Measurements from ENCODE around the gene ITGB3BP.

DNA sequence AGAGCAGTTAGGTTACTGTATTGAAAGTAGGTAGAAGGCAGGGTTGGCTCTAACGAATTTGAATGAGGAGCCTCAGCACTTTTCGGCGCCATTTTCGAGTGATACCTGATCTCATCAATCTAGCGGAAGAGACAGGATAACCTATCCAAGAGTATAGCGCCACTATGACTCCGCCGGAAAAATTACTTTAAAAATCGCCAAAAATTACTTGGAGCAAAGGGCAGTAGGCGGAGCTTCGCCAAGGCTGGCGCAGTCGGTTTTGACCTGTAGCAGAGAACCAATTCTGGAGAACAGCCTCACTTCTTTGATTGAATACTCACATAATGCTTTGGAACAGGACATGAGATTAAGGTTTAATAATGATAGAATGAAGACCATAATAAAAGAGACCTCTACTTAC is 25.9 kb upstream of the ITGB3BP start:
- TF ChIP-seq, protein P1, sequence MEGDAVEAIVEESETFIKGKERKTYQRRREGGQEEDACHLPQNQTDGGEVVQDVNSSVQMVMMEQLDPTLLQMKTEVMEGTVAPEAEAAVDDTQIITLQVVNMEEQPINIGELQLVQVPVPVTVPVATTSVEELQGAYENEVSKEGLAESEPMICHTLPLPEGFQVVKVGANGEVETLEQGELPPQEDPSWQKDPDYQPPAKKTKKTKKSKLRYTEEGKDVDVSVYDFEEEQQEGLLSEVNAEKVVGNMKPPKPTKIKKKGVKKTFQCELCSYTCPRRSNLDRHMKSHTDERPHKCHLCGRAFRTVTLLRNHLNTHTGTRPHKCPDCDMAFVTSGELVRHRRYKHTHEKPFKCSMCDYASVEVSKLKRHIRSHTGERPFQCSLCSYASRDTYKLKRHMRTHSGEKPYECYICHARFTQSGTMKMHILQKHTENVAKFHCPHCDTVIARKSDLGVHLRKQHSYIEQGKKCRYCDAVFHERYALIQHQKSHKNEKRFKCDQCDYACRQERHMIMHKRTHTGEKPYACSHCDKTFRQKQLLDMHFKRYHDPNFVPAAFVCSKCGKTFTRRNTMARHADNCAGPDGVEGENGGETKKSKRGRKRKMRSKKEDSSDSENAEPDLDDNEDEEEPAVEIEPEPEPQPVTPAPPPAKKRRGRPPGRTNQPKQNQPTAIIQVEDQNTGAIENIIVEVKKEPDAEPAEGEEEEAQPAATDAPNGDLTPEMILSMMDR (IDR thresholded peaks at IDR 0.05): no peak
- TF ChIP-seq POLR2A (IDR thresholded peaks at IDR 0.05): no peak

All from Peyer's patch (tissue), 4 donors.